DOHH2 (cell line): Measurements from ENCODE around the gene NDRG2.

ENCODE experiments used
- H3F3A ChIP-seq: fragments of 200-600 bp; sonication (generic), shearing (Covaris generic); 2 replicates; pipeline ENCODE4 v1.6.0; 2016; ENCODE audit warnings: antibody characterized with exemption, mild to moderate bottlenecking; ENCODE audit not compliant: control insufficient read depth, insufficient read depth
- H3K27ac ChIP-seq: fragments of 200-600 bp; sonication (generic); 2 replicates; pipeline ENCODE4 v1.5.1; 2014; ENCODE audit warnings: low read depth, mild to moderate bottlenecking, low read length, moderate library complexity
- H3K27me3 ChIP-seq: fragments of 200-600 bp; sonication (generic); 2 replicates; pipeline ENCODE4 v1.6.1; 2014; ENCODE audit warnings: mild to moderate bottlenecking, low read length, mixed read lengths; ENCODE audit not compliant: control insufficient read depth
- H3K36me3 ChIP-seq: fragments of 200-600 bp; sonication (generic); 2 replicates; pipeline ENCODE4 v1.6.1; 2014; ENCODE audit warnings: mild to moderate bottlenecking, low read length, moderate library complexity, mixed read lengths; ENCODE audit not compliant: control insufficient read depth
- H3K4me1 ChIP-seq: fragments of 200-600 bp; sonication (generic); 2 replicates; pipeline ENCODE4 v1.6.1; 2014; ENCODE audit warnings: mild to moderate bottlenecking, low read length, mixed read lengths; ENCODE audit not compliant: control insufficient read depth
- H3K4me2 ChIP-seq: fragments of 200-600 bp; sonication (generic); 2 replicates; pipeline ENCODE4 v1.6.0; 2014; ENCODE audit warnings: mild to moderate bottlenecking, low read length, moderate library complexity
- H3K4me3 ChIP-seq: fragments of 200-600 bp; sonication (generic); 2 replicates; pipeline ENCODE4 v1.5.1; 2014; ENCODE audit warnings: mild to moderate bottlenecking, low read length, mixed read lengths
- H3K79me2 ChIP-seq: fragments of 200-600 bp; sonication (generic); 2 replicates; pipeline ENCODE4 v1.6.1; 2014; ENCODE audit warnings: mild to moderate bottlenecking, low read length, mixed read lengths; ENCODE audit not compliant: control insufficient read depth
- H3K9me2 ChIP-seq: fragments of 200-600 bp; sonication (generic); replicated peaks from 2 replicates; pipeline ENCODE4 v1.6.1; 2014; ENCODE audit warnings: mild to moderate bottlenecking, low read length, mixed read lengths; ENCODE audit not compliant: control insufficient read depth
- H3K9me3 ChIP-seq: fragments of 200-600 bp; sonication (generic); 2 replicates; pipeline ENCODE4 v1.6.1; 2014; ENCODE audit warnings: antibody characterized with exemption, low read length, mixed read lengths; ENCODE audit not compliant: control insufficient read depth, insufficient read depth
- H4K20me1 ChIP-seq: fragments of 200-600 bp; sonication (generic); 2 replicates; pipeline ENCODE4 v1.6.0; 2014; ENCODE audit warnings: low read depth, mild to moderate bottlenecking, antibody characterized with exemption, low read length, moderate library complexity; ENCODE audit not compliant: control insufficient read depth, insufficient read depth
- EZH2phosphoT487 ChIP-seq: fragments of 200-600 bp; sonication (generic); IDR thresholded peaks from 2 replicates; pipeline ENCODE4 v1.6.1; 2017; ENCODE audit warnings: borderline replicate concordance, mild to moderate bottlenecking, antibody characterized with exemption, low read length, moderate library complexity, mixed read lengths
- TF ChIP-seq, protein P1 (sequence below): fragments of 200-600 bp; sonication (generic); IDR thresholded peaks from one replicate; pipeline ENCODE4 v1.5.1; 2014; ENCODE audit warnings: antibody characterized with exemption, mild to moderate bottlenecking, low read depth, low read length; ENCODE audit not compliant: poor library complexity, severe bottlenecking

Gene NDRG2

GRCh38 chr14:21039585-21040369 lies 14.9 kb upstream of the NDRG2 start:
- peaks cover 35% of the 10 kb centered on the region for H3K27me3 ChIP-seq
- no peaks in the 10 kb centered on the region for H3K9me2 ChIP-seq
- no peaks in the 10 kb centered on the region for H3K9me3 ChIP-seq
- H3F3A ChIP-seq = no peaks in the 10 kb centered on the region
- TF ChIP-seq, protein P1, sequence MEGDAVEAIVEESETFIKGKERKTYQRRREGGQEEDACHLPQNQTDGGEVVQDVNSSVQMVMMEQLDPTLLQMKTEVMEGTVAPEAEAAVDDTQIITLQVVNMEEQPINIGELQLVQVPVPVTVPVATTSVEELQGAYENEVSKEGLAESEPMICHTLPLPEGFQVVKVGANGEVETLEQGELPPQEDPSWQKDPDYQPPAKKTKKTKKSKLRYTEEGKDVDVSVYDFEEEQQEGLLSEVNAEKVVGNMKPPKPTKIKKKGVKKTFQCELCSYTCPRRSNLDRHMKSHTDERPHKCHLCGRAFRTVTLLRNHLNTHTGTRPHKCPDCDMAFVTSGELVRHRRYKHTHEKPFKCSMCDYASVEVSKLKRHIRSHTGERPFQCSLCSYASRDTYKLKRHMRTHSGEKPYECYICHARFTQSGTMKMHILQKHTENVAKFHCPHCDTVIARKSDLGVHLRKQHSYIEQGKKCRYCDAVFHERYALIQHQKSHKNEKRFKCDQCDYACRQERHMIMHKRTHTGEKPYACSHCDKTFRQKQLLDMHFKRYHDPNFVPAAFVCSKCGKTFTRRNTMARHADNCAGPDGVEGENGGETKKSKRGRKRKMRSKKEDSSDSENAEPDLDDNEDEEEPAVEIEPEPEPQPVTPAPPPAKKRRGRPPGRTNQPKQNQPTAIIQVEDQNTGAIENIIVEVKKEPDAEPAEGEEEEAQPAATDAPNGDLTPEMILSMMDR = peak; percentile 54
- TF ChIP-seq EZH2phosphoT487 = no peak
- H3K36me3 ChIP-seq = no peaks in the 10 kb centered on the region
- no peak overlapping the region for H3K27ac ChIP-seq
- no peak overlapping the region for H3K4me2 ChIP-seq
- no peaks in the 10 kb centered on the region for H4K20me1 ChIP-seq
- no peaks in the 10 kb centered on the region for H3K4me1 ChIP-seq
- no peaks in the 10 kb centered on the region for H3K79me2 ChIP-seq
- no peak overlapping the region for H3K4me3 ChIP-seq

- Histone ChIP-seq H3K4me1 (no peaks in the 10 kb centered on the region), H3K79me2 (no peaks in the 10 kb centered on the region), H3K36me3 (no peaks in the 10 kb centered on the region), H3K9me3 (no peaks in the 10 kb centered on the region), H3K27me3 (peaks cover 32% of the 10 kb centered on the region), H3K9me2 (no peaks in the 10 kb centered on the region), H3F3A (no peaks in the 10 kb centered on the region), H4K20me1 (no peaks in the 10 kb centered on the region), H3K4me3 (no peak overlapping the region), H3K27ac (no peak overlapping the region), H3K4me2 (no peak overlapping the region)
- TF ChIP-seq, protein P1 = no peak
- TF ChIP-seq EZH2phosphoT487 = no peak
Measured at GRCh38 chr14:21038441-21039422, 13.9 kb upstream of the NDRG2 start.

DNA sequence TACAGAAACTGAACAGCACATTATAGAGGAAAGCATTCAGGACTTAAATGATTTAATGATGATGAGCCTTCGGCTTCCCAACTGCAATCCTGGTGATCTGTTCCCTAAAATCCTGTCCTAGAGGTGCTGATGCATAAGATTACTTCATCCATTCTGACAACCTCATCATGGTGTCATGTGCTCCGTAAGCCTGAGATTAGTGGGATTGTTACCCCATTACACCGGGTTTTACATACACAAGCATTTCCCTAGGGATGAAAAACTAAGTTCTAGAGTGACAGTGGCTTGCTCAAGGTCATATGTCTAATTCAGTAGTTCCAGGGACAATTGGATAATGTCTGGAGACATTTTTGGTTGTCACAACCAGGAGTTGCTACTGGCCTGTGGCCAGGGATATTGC lies 12.3 kb upstream of the NDRG2 start:
- Histone ChIP-seq H3K4me3 (no peak overlapping the region), H3K36me3 (no peaks in the 10 kb centered on the region), H3K4me2 (no peak overlapping the region), H3K4me1 (no peaks in the 10 kb centered on the region), H3K79me2 (no peaks in the 10 kb centered on the region), H3K27ac (no peak overlapping the region), H3K9me3 (no peaks in the 10 kb centered on the region), H3F3A (no peaks in the 10 kb centered on the region), H4K20me1 (no peaks in the 10 kb centered on the region), H3K27me3 (peaks cover 24% of the 10 kb centered on the region), H3K9me2 (no peaks in the 10 kb centered on the region)
- no peak for TF ChIP-seq EZH2phosphoT487
- TF ChIP-seq, protein P1 = no peak
